COR-L47 (cell line): ENCODE measurements around the gene HOXC13.

ENCODE experiments used
- DNase-seq: peaks from one replicate; lab custom pipeline; 2025; lab: John Stamatoyannopoulos, UW

HOXC13 gene

GRCh38 chr12:53995378-53996239 lies 57.0 kb downstream of the HOXC13 start:
- DNase-seq, result no peak
